MCF 10A (cell line): ENCODE results near the gene PADI3. TPM values are rescaled to one million over a fixed set of nuclear protein-coding genes. Genes with fewer than 3 reads are reported as not detected.

ENCODE experiments used
- BruUV-seq: library from RNA; stranded (reverse); fragments of 400-500 nt; replicated peaks from 2 replicates; lab custom pipeline; 2021; lab: Mats Ljungman, UMichigan
- CTCF ChIA-PET: fragments of 300-600 bp; sonication (Branson Sonifier 250); formaldehyde crosslinking; extraction: SDS; loops from one replicate; lab custom pipeline; 2021; ENCODE audit warnings: antibody characterized with exemption, inconsistent platforms; lab: Yijun Ruan, JAX
- POLR2A ChIA-PET: fragments of 300-600, 350-650 bp; sonication (Branson Sonifier 250); formaldehyde crosslinking; extraction: SDS; loops from one replicate; lab custom pipeline; 2020; ENCODE audit warnings: antibody characterized with exemption, inconsistent platforms; lab: Yijun Ruan, JAX
- DNase-seq: peaks from one replicate; pipeline ENCODE4 v3.0.0-alpha.2; 2018; ENCODE audit not compliant: unreplicated experiment
- H3K27ac Mint-ChIP-seq: one replicate; pipeline ENCODE4 v1.8.0; 2022; ENCODE audit warnings: mild to moderate bottlenecking, low read depth, mixed read lengths; ENCODE audit not compliant: unreplicated experiment
- H3K27me3 Mint-ChIP-seq: one replicate; pipeline ENCODE4 v1.8.0; 2022; ENCODE audit warnings: mixed read lengths; ENCODE audit not compliant: insufficient read depth, unreplicated experiment
- H3K36me3 Mint-ChIP-seq: one replicate; pipeline ENCODE4 v1.8.0; 2022; ENCODE audit warnings: mild to moderate bottlenecking, moderate library complexity, mixed read lengths; ENCODE audit not compliant: insufficient read depth, unreplicated experiment
- H3K4me1 Mint-ChIP-seq: one replicate; pipeline ENCODE4 v1.8.0; 2022; ENCODE audit warnings: mixed read lengths; ENCODE audit not compliant: insufficient read depth, unreplicated experiment
- H3K4me3 Mint-ChIP-seq: one replicate; pipeline ENCODE4 v1.8.0; 2022; ENCODE audit warnings: mild to moderate bottlenecking, moderate library complexity, mixed read lengths; ENCODE audit not compliant: unreplicated experiment
- H3K9me3 Mint-ChIP-seq: one replicate; pipeline ENCODE4 v1.8.0; 2022; ENCODE audit warnings: mixed read lengths; ENCODE audit not compliant: unreplicated experiment
- CTCF ChIP-seq: fragments of 200-600 bp; IDR thresholded peaks from one replicate; pipeline ENCODE4 v1.8.0; 2022; ENCODE audit warnings: antibody characterized with exemption, mild to moderate bottlenecking; ENCODE audit not compliant: unreplicated experiment
- intact Hi-C: fragments of 100-400 bp; cut with micrococcal nuclease; formaldehyde crosslinking; loops from 2 replicates; pipeline ENCODE4 v1.14.1; 2022
- total RNA-seq: library from RNA; stranded (reverse); gene quantifications from 2 replicates; pipeline ENCODE4 v1.2.3, GENCODE V29; 2022

Gene PADI3
- total RNA-seq, 1 experiment from 2014 or later, result 0.12 TPM

DNA sequence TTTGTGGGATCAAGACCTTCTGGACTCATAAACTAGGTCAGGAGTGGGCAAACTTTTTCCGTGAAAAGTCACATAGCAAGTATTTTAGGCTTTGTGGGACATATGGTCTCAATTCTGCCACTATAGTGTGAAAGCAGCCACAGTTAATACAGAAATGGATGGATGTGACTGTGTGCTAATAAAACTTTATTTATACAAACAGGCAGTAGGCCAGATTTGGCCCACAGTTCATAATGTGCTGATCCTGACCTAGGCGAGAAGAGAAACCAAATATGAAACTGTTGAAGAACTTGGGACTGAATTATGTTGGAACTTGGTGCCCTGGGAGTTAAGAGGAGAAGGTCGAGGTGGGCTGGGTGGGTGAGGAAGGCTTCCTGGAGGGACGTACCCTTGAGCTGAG is 17.1 kb downstream of the PADI3 start:
- H3K9me3 Mint-ChIP-seq, result no peaks in the 10 kb centered on the region
- no peaks in the 10 kb centered on the region for H3K27me3 Mint-ChIP-seq
- no peak for TF ChIP-seq CTCF
- no peak overlapping the region for H3K4me3 Mint-ChIP-seq
- ChIA-PET CTCF (interaction anchor here (1.0 to 2.0 kb wide), 2 partner anchors 20 to 140 kb away, joined by 3 to 10 read pairs; no protein-coding TSS in a partner anchor), POLR2A (interaction anchor here (0.6 to 1.5 kb wide), 2 partner anchors 138 to 221 kb away, joined by 3 to 5 read pairs; no protein-coding TSS in a partner anchor)
- peaks cover 4% of the 10 kb centered on the region for H3K4me1 Mint-ChIP-seq
- intact Hi-C loops, result no loop called here
- DNase-seq, result no peak
- BruUV-seq, result no TSS peak
- H3K27ac Mint-ChIP-seq, result no peak overlapping the region
- no peaks in the 10 kb centered on the region for H3K36me3 Mint-ChIP-seq

- POLR2A ChIA-PET, result interaction anchor here (1.2 kb wide), 1 partner anchor 20 kb away, joined by 3 read pairs; no protein-coding TSS in a partner anchor
- intact Hi-C loops, result loop anchor here (10.0 kb wide), 2 partner anchors 134 to 146 kb away; no protein-coding TSS in a partner anchor
Observed at GRCh38 chr1:17270891-17271765, 22.2 kb downstream of the PADI3 start.

GRCh38 chr1:17272066-17272465 is 23.2 kb downstream of the PADI3 start:
- Mint-ChIP-seq H3K36me3 (peaks cover 6% of the 10 kb centered on the region), H3K27me3 (no peaks in the 10 kb centered on the region), H3K27ac (no peak overlapping the region), H3K4me3 (no peak overlapping the region), H3K4me1 (peaks cover 4% of the 10 kb centered on the region), H3K9me3 (no peaks in the 10 kb centered on the region)
- no TSS peak for BruUV-seq
- TF ChIP-seq CTCF, result no peak
- intact Hi-C loops, result loop anchor here (10.0 kb wide), 2 partner anchors 133 to 147 kb away; no protein-coding TSS in a partner anchor
- DNase-seq, result no peak
- ChIA-PET POLR2A (interaction anchor here (0.7 to 1.2 kb wide), 4 partner anchors 13 to 172 kb away, joined by 3 to 4 read pairs (median 4); no protein-coding TSS in a partner anchor), CTCF (interaction anchor here (0.6 to 0.9 kb wide), 4 partner anchors 13 to 216 kb away, joined by 3 to 4 read pairs (median 3); no protein-coding TSS in a partner anchor)

More at GRCh38 chr1:17270891-17271765, 22.2 kb downstream of the PADI3 start:
- Mint-ChIP-seq H3K27ac (no peak overlapping the region), H3K4me1 (no peaks in the 10 kb centered on the region), H3K9me3 (no peaks in the 10 kb centered on the region), H3K27me3 (no peaks in the 10 kb centered on the region), H3K36me3 (peaks cover 6% of the 10 kb centered on the region), H3K4me3 (no peak overlapping the region)
- TF ChIP-seq CTCF, result no peak
- DNase-seq, result no peak
- CTCF ChIA-PET, result interaction anchor here (0.6 to 0.9 kb wide), 4 partner anchors 14 to 215 kb away, joined by 3 read pairs; no protein-coding TSS in a partner anchor
- no TSS peak for BruUV-seq

GRCh38 chr1:17272646-17273045 is 23.7 kb downstream of the PADI3 start:
- intact Hi-C loops, result loop anchor here (10.0 kb wide), 2 partner anchors 132 to 148 kb away; no protein-coding TSS in a partner anchor
- Mint-ChIP-seq H3K27me3 (no peaks in the 10 kb centered on the region), H3K27ac (no peak overlapping the region), H3K4me1 (peaks cover 4% of the 10 kb centered on the region), H3K9me3 (no peaks in the 10 kb centered on the region), H3K4me3 (no peak overlapping the region), H3K36me3 (peaks cover 6% of the 10 kb centered on the region)
- no peak for TF ChIP-seq CTCF
- BruUV-seq, result no TSS peak
- ChIA-PET CTCF (interaction anchor here (0.9 kb wide), 1 partner anchor 147 kb away, joined by 4 read pairs; no protein-coding TSS in a partner anchor), POLR2A (interaction anchor here (0.7 to 1.2 kb wide), 4 partner anchors 13 to 171 kb away, joined by 3 to 4 read pairs (median 4); no protein-coding TSS in a partner anchor)
- DNase-seq, result no peak
